CD4-positive, alpha-beta T cell (primary cell): Measurements from ENCODE around the gene SOX5. TPM values are rescaled to one million over a fixed set of nuclear protein-coding genes. Genes with fewer than 3 reads are reported as not detected.

Source experiments
- ATAC-seq: fragments of 200-7000 bp; cut with Tn5 transposase; one replicate; pipeline ENCODE4 v1.10.0; 2022; ENCODE audit warnings: mild to moderate bottlenecking; ENCODE audit not compliant: poor library complexity
- CTCF ChIA-PET: fragments of 350-600 bp; sonication (Branson Sonifier 250); formaldehyde crosslinking; loops from one replicate; lab custom pipeline; 2021; ENCODE audit warnings: antibody characterized with exemption, inconsistent platforms; lab: Charles Lee
- POLR2A ChIA-PET: fragments of 350-600 bp; sonication (Branson Sonifier 250); formaldehyde crosslinking; loops from one replicate; lab custom pipeline; 2021; ENCODE audit warnings: antibody characterized with exemption, inconsistent platforms; lab: Charles Lee
- DNase-seq, 14 experiments: peaks; one replicate each; pipeline ENCODE4 v3.0.0-alpha.2; 2013 to 2020; ENCODE audit warnings: mixed read lengths in 2 of 14
- H3K27ac ChIP-seq, 2 donors: one replicate each; pipeline versions ENCODE4 v1.5.1 to v1.7.0; 2013; ENCODE audit warnings: low read length in 2 of 2, low read depth in 1 of 2, mild to moderate bottlenecking in 1 of 2
- H3K27me3 ChIP-seq, 2 experiments: 1 replicate in 1 of 2; 2 replicates in 1 of 2; pipeline versions ENCODE4 v1.6.1 to v1.7.0; 2013; ENCODE audit warnings: low read length in 2 of 2, control low read depth in 1 of 2, mild to moderate bottlenecking in 1 of 2, moderate library complexity in 1 of 2; ENCODE audit not compliant: insufficient read depth in 2 of 2, control insufficient read depth in 1 of 2
- H3K36me3 ChIP-seq: one replicate; pipeline ENCODE4 v1.6.1; 2013; ENCODE audit warnings: low read length, control low read depth; ENCODE audit not compliant: insufficient read depth
- H3K4me1 ChIP-seq: one replicate; pipeline ENCODE4 v1.6.1; 2013; ENCODE audit warnings: low read length, control low read depth; ENCODE audit not compliant: insufficient read depth
- H3K4me3 ChIP-seq: one replicate; pipeline ENCODE4 v1.5.1; 2013; ENCODE audit warnings: mild to moderate bottlenecking, low read length, moderate library complexity
- H3K9me3 ChIP-seq, 2 experiments: 1 replicate in 1 of 2; 2 replicates in 1 of 2; pipeline versions ENCODE4 v1.6.1 to v1.7.0; 2013; ENCODE audit warnings: low read length in 2 of 2, mild to moderate bottlenecking in 2 of 2, control low read depth in 1 of 2, moderate library complexity in 1 of 2; ENCODE audit not compliant: control insufficient read depth in 1 of 2, insufficient read depth in 1 of 2
- H3K27ac Mint-ChIP-seq: one replicate; pipeline ENCODE4 v1.8.0; 2020; ENCODE audit warnings: mixed read lengths
- H3K27me3 Mint-ChIP-seq: one replicate; pipeline ENCODE4 v1.8.0; 2021; ENCODE audit warnings: mixed read lengths
- H3K36me3 Mint-ChIP-seq: one replicate; pipeline ENCODE4 v1.8.0; 2021; ENCODE audit warnings: low read depth, mixed read lengths
- H3K4me1 Mint-ChIP-seq: one replicate; pipeline ENCODE4 v1.8.0; 2021; ENCODE audit warnings: low read depth, mixed read lengths
- H3K4me3 Mint-ChIP-seq: one replicate; pipeline ENCODE4 v1.8.0; 2020; ENCODE audit warnings: mild to moderate bottlenecking, mixed read lengths
- H3K9me3 Mint-ChIP-seq: one replicate; pipeline ENCODE4 v1.8.0; 2020; ENCODE audit warnings: mixed read lengths
- CTCF ChIP-seq: fragments of 200-600 bp; IDR thresholded peaks from one replicate; pipeline ENCODE4 v1.8.0; 2022; ENCODE audit warnings: antibody characterized with exemption, mild to moderate bottlenecking
- intact Hi-C, 2 experiments: fragments of 100-400 bp; cut with DNase I in 1 of 2; cut with micrococcal nuclease in 1 of 2; formaldehyde crosslinking; loops; one replicate each; pipeline versions ENCODE4 v1.15.1 to v1.9.0; 2023 to 2025; cut with DNase I, micrococcal nuclease
- total RNA-seq, 174 experiments: library from RNA in 2 of 174; stranded (reverse) in 2 of 174; gene quantifications; one replicate each; pipeline ENCODE4 v1.2.3 and lab custom pipeline; 2021 to 2026

SOX5 gene
- total RNA-seq, 2 experiments from 2014 or later = not detected

GRCh38 chr12:23684121-23684520 is 265.3 kb downstream of the SOX5 start:
- ChIA-PET CTCF (no interaction called here), POLR2A (no interaction called here)
- TF ChIP-seq CTCF = no peak
- no peaks in the 10 kb centered on the region for H3K36me3 Mint-ChIP-seq
- Histone ChIP-seq H3K36me3 (no peaks in the 10 kb centered on the region), H3K27me3 (no peaks in the 10 kb centered on the region), H3K27ac (no peak overlapping the region), H3K4me3 (no peak overlapping the region), H3K9me3 (no peaks in the 10 kb centered on the region), H3K4me1 (no peaks in the 10 kb centered on the region)
- H3K4me1 Mint-ChIP-seq = no peaks in the 10 kb centered on the region
- H3K27ac Mint-ChIP-seq = no peak overlapping the region
- H3K9me3 Mint-ChIP-seq = peaks cover 2% of the 10 kb centered on the region
- intact Hi-C loops = no loop called here
- no peak overlapping the region for H3K4me3 Mint-ChIP-seq
- H3K27me3 Mint-ChIP-seq = no peaks in the 10 kb centered on the region
- DNase-seq = no peak
- no peak for ATAC-seq

GRCh38 chr12:23681237-23681636 is 268.2 kb downstream of the SOX5 start:
- H3K27me3 Mint-ChIP-seq = no peaks in the 10 kb centered on the region
- ChIA-PET CTCF (no interaction called here), POLR2A (interaction anchor here (0.6 kb wide), 1 partner anchor 92 kb away, joined by 3 read pairs; no protein-coding TSS in a partner anchor)
- H3K36me3 Mint-ChIP-seq = no peaks in the 10 kb centered on the region
- Histone ChIP-seq H3K4me1 (no peaks in the 10 kb centered on the region), H3K9me3 (no peaks in the 10 kb centered on the region), H3K27ac (no peak overlapping the region), H3K27me3 (no peaks in the 10 kb centered on the region), H3K36me3 (no peaks in the 10 kb centered on the region), H3K4me3 (no peak overlapping the region)
- peaks cover 5% of the 10 kb centered on the region for H3K9me3 Mint-ChIP-seq
- no peak for TF ChIP-seq CTCF
- ATAC-seq = no peak
- no peaks in the 10 kb centered on the region for H3K4me1 Mint-ChIP-seq
- H3K27ac Mint-ChIP-seq = no peak overlapping the region
- no peak for DNase-seq
- no peak overlapping the region for H3K4me3 Mint-ChIP-seq
- intact Hi-C loops = no loop called here

- Mint-ChIP-seq H3K27me3 (no peaks in the 10 kb centered on the region), H3K27ac (no peak overlapping the region), H3K4me1 (no peaks in the 10 kb centered on the region), H3K36me3 (no peaks in the 10 kb centered on the region), H3K4me3 (no peak overlapping the region), H3K9me3 (peaks cover 5% of the 10 kb centered on the region)
- H3K27ac ChIP-seq = no peak overlapping the region
- no peaks in the 10 kb centered on the region for H3K4me1 ChIP-seq
- no peak overlapping the region for H3K4me3 ChIP-seq
- POLR2A ChIA-PET = no interaction called here
- TF ChIP-seq CTCF = no peak
- no peaks in the 10 kb centered on the region for H3K36me3 ChIP-seq
- intact Hi-C loops = no loop called here
- DNase-seq (no peak), ATAC-seq (no peak)
- no peaks in the 10 kb centered on the region for H3K9me3 ChIP-seq
- no peaks in the 10 kb centered on the region for H3K27me3 ChIP-seq
- CTCF ChIA-PET = no interaction called here
Measured at GRCh38 chr12:23674064-23674463, 275.4 kb downstream of the SOX5 start.
